AG20443 (cell line): Measurements from ENCODE around the gene PXDN.

Experiments used
- DNase-seq: peaks from one replicate; pipeline ENCODE4 v3.0.0; 2012; ENCODE audit warnings: low spot score, mixed read lengths

PXDN gene

GRCh38 chr2:1754461-1755170, 10.3 kb upstream of the PXDN start:
- DNase-seq, result no peak

GRCh38 chr2:1754046-1754445, 9.7 kb upstream of the PXDN start:
- no peak for DNase-seq

GRCh38 chr2:1752751-1753150, 8.4 kb upstream of the PXDN start:
- no peak for DNase-seq

GRCh38 chr2:1751767-1752725, 7.7 kb upstream of the PXDN start:
- no peak for DNase-seq

- peak; percentile 89 for DNase-seq
These were observed 6.8 kb upstream of the PXDN start for GRCh38 chr2:1750933-1751766.

- DNase-seq, result no peak
These were observed 6.1 kb upstream of the PXDN start for GRCh38 chr2:1750270-1750932.

GRCh38 chr2:1749489-1750119, 5.3 kb upstream of the PXDN start:
- DNase-seq, result no peak

- DNase-seq, result no peak
These were observed 4.6 kb upstream of the PXDN start for GRCh38 chr2:1748741-1749488.

- no peak for DNase-seq
These were observed 3.9 kb upstream of the PXDN start for GRCh38 chr2:1748176-1748740.

- DNase-seq, result no peak
These were observed 3.0 kb upstream of the PXDN start for GRCh38 chr2:1747065-1747941.

GRCh38 chr2:1746174-1747064, 2.1 kb upstream of the PXDN start:
- no peak for DNase-seq

GRCh38 chr2:1745171-1746023, 1.1 kb upstream of the PXDN start:
- DNase-seq, result no peak

- DNase-seq, result no peak
These were observed 217 bp downstream of the PXDN start for GRCh38 chr2:1744151-1744445.

- peak; percentile 43 for DNase-seq
These were observed 742 bp downstream of the PXDN start for GRCh38 chr2:1743396-1744150.

- DNase-seq, result peak; percentile 72
These were observed 1.5 kb downstream of the PXDN start for GRCh38 chr2:1742681-1743395.

- DNase-seq, result no peak
These were observed 2.0 kb downstream of the PXDN start for GRCh38 chr2:1742301-1742680.
